H1 (cell line): ENCODE data around the gene SYT13. TPM values are rescaled to one million over a fixed set of nuclear protein-coding genes. Genes with fewer than 3 reads are reported as not detected.

ENCODE experiments used
- CTCF ChIA-PET: fragments of 300-600 bp; sonication (Branson Sonifier 250); formaldehyde crosslinking; loops from one replicate; lab custom pipeline; 2021; ENCODE audit not compliant: partially characterized antibody; lab: Charles Lee
- POLR2A ChIA-PET: fragments of 300-600 bp; sonication (Branson Sonifier 250); formaldehyde crosslinking; loops from one replicate; lab custom pipeline; 2021; ENCODE audit warnings: inconsistent platforms; ENCODE audit not compliant: partially characterized antibody; lab: Charles Lee
- DNase-seq, 2 experiments: peaks; one replicate each; pipeline versions ENCODE4 v3.0.0 to v3.0.0-alpha.2; 2010 to 2022; ENCODE audit warnings: low spot score in 2 of 2, low read depth in 1 of 2, mixed read lengths in 1 of 2
- FAIRE-seq: peaks from 2 replicates; lab custom pipeline; 2011; peaks lifted over from hg19 to GRCh38; lab: Jason Lieb, UNC
- H2AFZ ChIP-seq: 2 replicates; pipeline ENCODE4 v1.8.1; 2012; ENCODE audit warnings: low read length, inconsistent platforms
- H2AK5ac ChIP-seq: 2 replicates; pipeline ENCODE4 v1.6.1; 2013; ENCODE audit warnings: low read depth, low read length
- H2BK120ac ChIP-seq: replicated peaks from 2 replicates; pipeline ENCODE3; 2013; ENCODE audit warnings: low read depth, low read length, inconsistent platforms
- H2BK12ac ChIP-seq: 2 replicates; pipeline ENCODE4 v1.6.1; 2013; ENCODE audit warnings: low read depth, low read length
- H2BK15ac ChIP-seq: 2 replicates; pipeline ENCODE4 v1.6.1; 2013; ENCODE audit warnings: low read length
- H2BK20ac ChIP-seq: 2 replicates; pipeline ENCODE4 v1.6.1; 2013; ENCODE audit warnings: low read length
- H2BK5ac ChIP-seq: 2 replicates; pipeline ENCODE4 v1.6.1; 2013; ENCODE audit warnings: low read depth, low read length
- H3K14ac ChIP-seq: 2 replicates; pipeline ENCODE4 v1.6.1; 2013; ENCODE audit warnings: inconsistent platforms; ENCODE audit not compliant: insufficient read length
- H3K18ac ChIP-seq: 2 replicates; pipeline ENCODE4 v1.6.1; 2013; ENCODE audit warnings: low read length; ENCODE audit errors: extremely low read depth
- H3K23ac ChIP-seq: 2 replicates; pipeline ENCODE4 v1.6.1; 2013; ENCODE audit warnings: inconsistent platforms; ENCODE audit not compliant: insufficient read length
- H3K23me2 ChIP-seq: 2 replicates; pipeline ENCODE4 v1.6.1; 2013; ENCODE audit warnings: low read depth, low read length
- H3K27ac ChIP-seq: 2 replicates; pipeline ENCODE4 v1.6.1; 2011; ENCODE audit warnings: low read depth, low read length, inconsistent platforms
- H3K27me3 ChIP-seq, 4 experiments: replicated peaks in 1 of 4; 1 replicate in 1 of 4; 2 replicates in 3 of 4; pipeline versions ENCODE4 v1.6.1 to v1.8.1; 2011 to 2013; ENCODE audit warnings: low read length in 3 of 4, mild to moderate bottlenecking in 3 of 4, inconsistent platforms in 2 of 4, mixed read lengths in 2 of 4, moderate library complexity in 1 of 4; ENCODE audit not compliant: control insufficient read depth in 3 of 4, insufficient read depth in 3 of 4; ENCODE audit errors: extremely low read depth in 1 of 4
- H3K36me3 ChIP-seq, 4 experiments: 2 replicates each; pipeline versions ENCODE4 v1.6.1 to v1.8.1; 2011 to 2013; ENCODE audit warnings: mild to moderate bottlenecking in 4 of 4, low read length in 3 of 4, moderate library complexity in 2 of 4, control low read depth in 1 of 4, inconsistent platforms in 1 of 4; ENCODE audit not compliant: insufficient read depth in 4 of 4, control insufficient read depth in 2 of 4
- H3K4ac ChIP-seq: replicated peaks from 2 replicates; pipeline ENCODE3; 2013; ENCODE audit warnings: low read length, low read depth, mixed read lengths, inconsistent platforms; ENCODE audit not compliant: insufficient read length
- H3K4me1 ChIP-seq, 4 experiments: replicated peaks in 1 of 4; 1 replicate in 1 of 4; 2 replicates in 3 of 4; pipeline versions ENCODE4 v1.6.1 to v1.8.1; 2011 to 2013; ENCODE audit warnings: low read length in 3 of 4, inconsistent platforms in 2 of 4, mixed read lengths in 1 of 4; ENCODE audit not compliant: insufficient read depth in 4 of 4, control insufficient read depth in 3 of 4
- H3K4me2 ChIP-seq, 2 experiments: 2 replicates each; pipeline versions ENCODE4 v1.6.1 to v1.8.1; 2011 to 2013; ENCODE audit warnings: low read depth in 2 of 2, low read length in 2 of 2, control low read depth in 1 of 2, inconsistent platforms in 1 of 2, mild to moderate bottlenecking in 1 of 2; ENCODE audit not compliant: insufficient read depth in 1 of 2
- H3K4me3 ChIP-seq, 4 experiments: fragments of 200-600, 300-600 bp in 1 of 4; sonication (generic), shearing (Covaris generic), sonication (Bioruptor Twin) in 1 of 4; 2 replicates each; pipeline versions ENCODE4 v1.5.1 to v1.8.1; 2011 to 2016; ENCODE audit warnings: low read length in 4 of 4, low read depth in 3 of 4, control low read depth in 2 of 4, inconsistent platforms in 2 of 4, mild to moderate bottlenecking in 2 of 4, mixed read lengths in 1 of 4, moderate library complexity in 1 of 4; ENCODE audit not compliant: insufficient read depth in 2 of 4; ENCODE audit errors: extremely low read depth in 1 of 4
- H3K56ac ChIP-seq: replicated peaks from 2 replicates; pipeline ENCODE3; 2013; ENCODE audit warnings: low read depth, mild to moderate bottlenecking, mixed read lengths, low read length, inconsistent platforms; ENCODE audit not compliant: insufficient read length
- H3K79me1 ChIP-seq: 2 replicates; pipeline ENCODE4 v1.6.1; 2013; ENCODE audit warnings: low read depth, low read length, control low read depth
- H3K79me2 ChIP-seq, 2 experiments: 2 replicates each; pipeline versions ENCODE4 v1.6.1 to v1.8.1; 2012 to 2013; ENCODE audit warnings: low read length in 2 of 2, mild to moderate bottlenecking in 2 of 2, inconsistent platforms in 1 of 2; ENCODE audit not compliant: insufficient read depth in 2 of 2, control insufficient read depth in 1 of 2
- H3K9ac ChIP-seq, 4 experiments: replicated peaks in 1 of 4; 1 replicate in 1 of 4; 2 replicates in 3 of 4; pipeline versions ENCODE4 v1.6.1 to v1.8.1; 2011 to 2013; ENCODE audit warnings: low read depth in 3 of 4, low read length in 3 of 4, control low read depth in 2 of 4, mild to moderate bottlenecking in 2 of 4, moderate library complexity in 2 of 4, inconsistent platforms in 1 of 4; ENCODE audit errors: extremely low read depth in 1 of 4
- H3K9me3 ChIP-seq, 2 experiments: 2 replicates each; pipeline versions ENCODE4 v1.6.1 to v1.8.1; 2012 to 2013; ENCODE audit warnings: mild to moderate bottlenecking in 2 of 2, moderate library complexity in 2 of 2, control low read depth in 1 of 2, inconsistent platforms in 1 of 2, low read depth in 1 of 2, low read length in 1 of 2, mixed read lengths in 1 of 2; ENCODE audit not compliant: insufficient read depth in 2 of 2
- H4K20me1 ChIP-seq, 2 experiments: replicated peaks in 1 of 2; 2 replicates each; pipeline versions ENCODE3 to v1.8.1; 2011 to 2013; ENCODE audit warnings: inconsistent platforms in 2 of 2, low read length in 2 of 2, mild to moderate bottlenecking in 1 of 2; ENCODE audit not compliant: insufficient read depth in 2 of 2, control insufficient read depth in 1 of 2
- H4K5ac ChIP-seq: 2 replicates; pipeline ENCODE4 v1.6.1; 2013; ENCODE audit warnings: low read length, low read depth, mixed read lengths, inconsistent platforms; ENCODE audit not compliant: insufficient read length
- H4K8ac ChIP-seq: 2 replicates; pipeline ENCODE4 v1.8.0; 2013; ENCODE audit warnings: mild to moderate bottlenecking, moderate library complexity, low read length, inconsistent platforms; ENCODE audit not compliant: insufficient read depth; ENCODE audit errors: extremely low read depth
- H4K91ac ChIP-seq: replicated peaks from 2 replicates; pipeline ENCODE3; 2013; ENCODE audit warnings: low read length, mixed read lengths, inconsistent platforms; ENCODE audit not compliant: insufficient read length
- ATF2 ChIP-seq: IDR thresholded peaks from 2 replicates; pipeline ENCODE4 v1.6.1; 2012; ENCODE audit warnings: low read length, inconsistent platforms
- GABPA ChIP-seq: IDR thresholded peaks from 2 replicates; pipeline ENCODE4 v1.6.1; 2011; ENCODE audit warnings: mild to moderate bottlenecking, low read length, moderate library complexity, borderline replicate concordance; ENCODE audit not compliant: insufficient read depth
- SIN3A ChIP-seq, 2 experiments: IDR thresholded peaks in 1 of 2; conservative IDR thresholded peaks in 1 of 2; 2 replicates each; pipeline ENCODE4 v1.6.1; 2011 to 2012; ENCODE audit warnings: low read length in 2 of 2, improper control_type of control experiment in 1 of 2, low read depth in 1 of 2, mild to moderate bottlenecking in 1 of 2
- WGBS, 2 experiments: shearing (Covaris generic) in 1 of 2; methylation state at CpG; one replicate each; pipeline versions ENCODE4 v1.1.6 to v1.1.7; 2013 to 2015; ENCODE audit warnings: low lambda C conversion rate in 2 of 2, mixed read lengths in 2 of 2, inconsistent platforms in 1 of 2, low coverage in 1 of 2, missing lambda C conversion rate in 1 of 2; ENCODE audit not compliant: insufficient replicate concordance in 2 of 2, insufficient coverage in 1 of 2, insufficient read length in 1 of 2; ENCODE audit errors: extremely low coverage in 1 of 2, missing lambda C conversion rate in 1 of 2; 5-methylcytosine and 5-hydroxymethylcytosine counted together
- polyA plus RNA-seq, 7 experiments: library from polyadenylated mRNA; depleted of rRNA in 3 of 7; stranded (reverse) in 5 of 7; unstranded in 2 of 7; fragments of >200 nt in 5 of 7; fragments of 200-250 nt in 2 of 7; gene quantifications; 1 replicate in 5 of 7; 2 replicates in 1 of 7; 4 replicates in 1 of 7; pipeline versions ENCODE4 v1.2.1 to v1.2.3, GENCODE V29; 2011 to 2013; ENCODE audit warnings: missing spikeins in 2 of 7, mixed read lengths in 2 of 7
- total RNA-seq: library from RNA; stranded (reverse); fragmentation: NEBNext Ultra II Directional; extraction: Animal tissue kit (Norgen Biotek cat#: 25700); gene quantifications from 2 replicates; pipeline ENCODE4 v1.2.1, GENCODE V29; 2021

Gene SYT13
- total and polyA plus RNA-seq, 2 of the 8 experiments (the other 6 are each of a cell fraction or from before 2014, with no cell fraction given), result 4.8 to 13.2 TPM

GRCh38 chr11:45248501-45249011 lies 37.6 kb downstream of the SYT13 start:
- DNase-seq, result no peak
- WGBS, 2 experiments, result 91% methylated on average over 2 of the region's 2 CpGs; no CpG with 5 or more reads in 1 of the 2 experiments
- no peak for FAIRE-seq
- TF ChIP-seq GABPA, result no peak
- no peak for TF ChIP-seq SIN3A (conservative IDR thresholded peaks at IDR 0.05 in 1 of 2, IDR thresholded peaks at IDR 0.05 in 1 of 2; ENCODE audit: low read depth in 1 of 2, low read length in 2 of 2)
- no peak for TF ChIP-seq ATF2
- Histone ChIP-seq H3K9me3 (no peaks in the 10 kb centered on the region), H3K79me2 (no peaks in the 10 kb centered on the region), H3K23me2 (no peaks in the 10 kb centered on the region), H3K4me1 (no peaks in the 10 kb centered on the region; a peak in 1 of 7 replicates), H2AK5ac (no peak overlapping the region), H4K8ac (no peak overlapping the region), H3K79me1 (no peaks in the 10 kb centered on the region), H2BK12ac (no peak overlapping the region), H4K20me1 (no peaks in the 10 kb centered on the region), H3K14ac (no peak overlapping the region), H2BK120ac (no peak overlapping the region), H3K27me3 (no peaks in the 10 kb centered on the region; a peak in 1 of 7 replicates), H3K27ac (no peak overlapping the region), H3K9ac (no peak overlapping the region), H3K18ac (no peak overlapping the region), H3K4me3 (no peak overlapping the region), H2BK5ac (no peak overlapping the region), H2AFZ (no peak overlapping the region), H4K91ac (no peak overlapping the region), H3K23ac (no peak overlapping the region), H2BK20ac (no peak overlapping the region), H3K36me3 (no peaks in the 10 kb centered on the region; a peak in 2 of 8 replicates), H4K5ac (no peak overlapping the region), H3K56ac (no peak overlapping the region), H3K4ac (no peak overlapping the region), H2BK15ac (no peak overlapping the region), H3K4me2 (no peak overlapping the region)
- CTCF ChIA-PET, result interaction anchor here (1.6 to 7.4 kb wide), 5 partner anchors 13 to 317 kb away, joined by 3 to 78 read pairs (median 5); no protein-coding TSS in a partner anchor
- POLR2A ChIA-PET, result interaction anchor here (1.3 kb wide), 1 partner anchor 16 kb away, joined by 3 read pairs; no protein-coding TSS in a partner anchor
